ENCODE measurements around the gene CDKAL1. TPM values are rescaled to one million over a fixed set of nuclear protein-coding genes. Genes with fewer than 3 reads are reported as not detected.

Gene CDKAL1
- total RNA-seq, 4 donors from 2014 or later = 10.3 to 11.2 (median 10.5) TPM

GRCh38 chr6:21082091-21082490 lies 547.8 kb downstream of the CDKAL1 start:
- H3K27me3 ChIP-seq = no peaks in the 10 kb centered on the region
- no peaks in the 10 kb centered on the region for H3K4me1 ChIP-seq
- intact Hi-C loops (cut with DNase I) = no loop called here
- H3K9me3 ChIP-seq = no peaks in the 10 kb centered on the region
- H3K36me3 ChIP-seq = peaks cover 0 to 5% (median 0%) of the 10 kb centered on the region in 4 donors
- H3K4me3 ChIP-seq = no peak overlapping the region
- TF ChIP-seq POLR2A (IDR thresholded peaks at IDR 0.05; ENCODE audit: low read depth) (no peak), CTCF (IDR thresholded peaks at IDR 0.05) (no peak), POLR2AphosphoS5 (IDR thresholded peaks at IDR 0.05) (no peak), EP300 (IDR thresholded peaks at IDR 0.05) (no peak)
- no peak overlapping the region for H3K27ac ChIP-seq (replicated peaks in 1 of 4)
- DNase-seq (ENCODE audit: extremely low spot score) = no peak

GRCh38 chr6:21083708-21084107 lies 549.5 kb downstream of the CDKAL1 start:
- WGBS = 97% methylated on average over 4 of the region's 4 CpGs
- DNase-seq (ENCODE audit: extremely low spot score) = no peak
- Histone ChIP-seq H3K4me1 (no peaks in the 10 kb centered on the region), H3K9me3 (no peaks in the 10 kb centered on the region), H3K27me3 (no peaks in the 10 kb centered on the region), H3K4me3 (no peak overlapping the region), H3K27ac (replicated peaks in 1 of 4) (no peak overlapping the region), H3K36me3 (peaks cover 0 to 5% (median 0%) of the 10 kb centered on the region in 4 donors)
- no peak for TF ChIP-seq POLR2AphosphoS5 (IDR thresholded peaks at IDR 0.05)
- no peak for TF ChIP-seq EP300 (IDR thresholded peaks at IDR 0.05)
- TF ChIP-seq CTCF (IDR thresholded peaks at IDR 0.05) = no peak
- no peak for TF ChIP-seq POLR2A (IDR thresholded peaks at IDR 0.05; ENCODE audit: low read depth)
- intact Hi-C loops (cut with DNase I) = no loop called here

- intact Hi-C loops (cut with DNase I) = no loop called here
- no peaks in the 10 kb centered on the region for H3K27me3 ChIP-seq
- no peaks in the 10 kb centered on the region for H3K9me3 ChIP-seq
- 34% methylated on average over 2 of the region's 2 CpGs for WGBS
- DNase-seq (ENCODE audit: extremely low spot score) = no peak
- H3K36me3 ChIP-seq = peaks cover 0 to 5% (median 0%) of the 10 kb centered on the region in 4 donors
- H3K27ac ChIP-seq (replicated peaks in 1 of 4) = no peak overlapping the region
- no peaks in the 10 kb centered on the region for H3K4me1 ChIP-seq
- H3K4me3 ChIP-seq = no peak overlapping the region
- TF ChIP-seq CTCF (IDR thresholded peaks at IDR 0.05) = no peak
Measured at GRCh38 chr6:21084656-21085055, 550.4 kb downstream of the CDKAL1 start.

- no peak overlapping the region for H3K4me3 ChIP-seq
- no peak for DNase-seq (ENCODE audit: extremely low spot score)
- TF ChIP-seq EP300 (IDR thresholded peaks at IDR 0.05) = no peak
- TF ChIP-seq CTCF (IDR thresholded peaks at IDR 0.05) = no peak
- no peak for TF ChIP-seq POLR2A (IDR thresholded peaks at IDR 0.05; ENCODE audit: low read depth)
- TF ChIP-seq POLR2AphosphoS5 (IDR thresholded peaks at IDR 0.05) = no peak
- no peaks in the 10 kb centered on the region for H3K9me3 ChIP-seq
- H3K27me3 ChIP-seq = no peaks in the 10 kb centered on the region
- intact Hi-C loops (cut with DNase I) = no loop called here
- 93% methylated on average over 3 of the region's 3 CpGs for WGBS
- no peak overlapping the region for H3K27ac ChIP-seq (replicated peaks in 1 of 4)
- H3K4me1 ChIP-seq = no peaks in the 10 kb centered on the region
- H3K36me3 ChIP-seq = peaks cover 0 to 5% (median 0%) of the 10 kb centered on the region in 4 donors
Measured at GRCh38 chr6:21085211-21085610, 551.0 kb downstream of the CDKAL1 start.

- H3K9me3 ChIP-seq = no peaks in the 10 kb centered on the region
- peaks cover 0 to 5% (median 0%) of the 10 kb centered on the region in 4 donors for H3K36me3 ChIP-seq
- TF ChIP-seq POLR2A (IDR thresholded peaks at IDR 0.05; ENCODE audit: low read depth) (no peak), EP300 (IDR thresholded peaks at IDR 0.05) (no peak), POLR2AphosphoS5 (IDR thresholded peaks at IDR 0.05) (no peak), CTCF (IDR thresholded peaks at IDR 0.05) (no peak)
- no peak for DNase-seq (ENCODE audit: extremely low spot score)
- no peak overlapping the region for H3K4me3 ChIP-seq
- intact Hi-C loops (cut with DNase I) = no loop called here
- 97% methylated on average over 3 of the region's 3 CpGs for WGBS
- H3K27me3 ChIP-seq = no peaks in the 10 kb centered on the region
- H3K27ac ChIP-seq (replicated peaks in 1 of 4) = no peak overlapping the region
- no peaks in the 10 kb centered on the region for H3K4me1 ChIP-seq
Measured at GRCh38 chr6:21085643-21086042, 551.4 kb downstream of the CDKAL1 start.

Data from esophagus muscularis mucosa (tissue), 4 donors.